Frontal cortex (tissue), 4 donors: Measurements from ENCODE around the gene INPP5B. TPM values are rescaled to one million over a fixed set of nuclear protein-coding genes. Genes with fewer than 3 reads are reported as not detected.
"Not testable (repeated sequence)": the region's sequence is repeated elsewhere in the genome, so short reads cannot be mapped to it uniquely, and the experiment has no call there.

Experiments
- DNase-seq, 2 donors: peaks; one replicate each; pipeline ENCODE4 v3.0.0; 2012; ENCODE audit warnings: low spot score in 2 of 2
- FAIRE-seq: peaks from 2 replicates; lab custom pipeline; 2012; peaks lifted over from hg19 to GRCh38; lab: Jason Lieb, UNC
- total RNA-seq: library from RNA; depleted of rRNA; stranded (reverse); fragments of >200 nt; gene quantifications from one replicate; pipeline ENCODE4 v1.2.3, GENCODE V29; 2014
- donor health status: control.
- donor health status: control.
- donor health status: control.

INPP5B gene
- total RNA-seq, 1 donor from 2014 or later = 13.9 TPM

DNA sequence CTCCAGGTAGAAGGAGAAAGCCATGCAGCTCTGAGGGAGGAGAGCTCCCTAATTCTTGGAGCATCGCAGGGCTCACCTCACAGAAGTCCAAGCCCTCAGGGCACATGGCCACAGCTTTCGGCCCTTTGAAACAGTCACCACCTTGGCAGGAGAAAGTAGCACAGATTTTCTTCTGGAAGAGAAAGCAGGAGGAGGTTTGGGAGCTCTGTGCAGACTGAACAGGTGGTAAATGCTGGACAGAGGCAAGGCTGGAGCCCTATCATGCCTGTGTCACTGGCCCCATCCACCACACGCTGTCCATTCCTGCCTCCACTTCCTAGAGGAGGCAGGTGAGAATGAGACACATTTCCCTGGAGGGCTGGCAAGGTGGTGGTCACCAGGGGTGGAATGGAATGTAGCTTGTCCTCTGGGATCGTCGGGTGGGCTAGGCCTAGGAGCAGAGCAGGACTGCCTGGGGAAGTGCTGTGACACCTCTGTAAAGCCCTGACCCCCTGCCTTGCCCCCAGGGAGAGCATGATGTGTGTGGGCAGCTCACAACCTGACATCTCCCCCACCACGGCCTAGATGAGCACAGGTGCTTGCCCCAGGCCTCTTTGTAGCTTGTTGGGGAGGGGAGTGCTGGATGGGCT lies 2.8 kb upstream of the INPP5B start:
- DNase-seq (no peak), FAIRE-seq (no peak)

DNA sequence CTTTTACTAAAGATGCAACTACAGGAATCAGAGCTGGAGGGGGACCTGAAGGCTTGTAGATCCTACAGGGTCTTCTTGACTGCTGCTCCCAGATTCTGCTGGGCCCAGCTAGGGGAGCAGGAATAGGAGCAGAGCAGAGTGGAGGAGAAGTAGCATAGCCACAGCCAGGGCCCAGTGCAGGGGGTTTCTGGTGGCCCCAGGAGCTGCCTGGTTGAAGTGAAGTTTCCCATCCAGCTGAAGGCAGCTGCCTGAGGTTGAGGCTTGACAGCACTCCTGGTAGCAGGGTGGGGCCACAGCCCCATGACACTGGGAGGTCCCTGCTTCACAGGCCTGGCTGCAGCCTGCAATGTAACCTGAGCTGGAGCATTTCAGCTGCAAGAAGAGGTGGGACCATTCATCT lies 2.0 kb upstream of the INPP5B start:
- FAIRE-seq (no peak), DNase-seq (no peak)

- DNase-seq (no peak), FAIRE-seq (no peak)
These were observed 1.3 kb upstream of the INPP5B start for GRCh38 chr1:37948166-37948565.

- DNase-seq (no peak), FAIRE-seq (no peak)
These were observed 511 bp upstream of the INPP5B start for GRCh38 chr1:37947364-37947763.

GRCh38 chr1:37945743-37946702 lies 830 bp downstream of the INPP5B start:
- peak; percentile 32 to 78 for DNase-seq

GRCh38 chr1:37945251-37945650 lies 1.6 kb downstream of the INPP5B start:
- FAIRE-seq = no peak
- no peak for DNase-seq

More at GRCh38 chr1:37945743-37946702, 830 bp downstream of the INPP5B start:
- FAIRE-seq = no peak

DNA sequence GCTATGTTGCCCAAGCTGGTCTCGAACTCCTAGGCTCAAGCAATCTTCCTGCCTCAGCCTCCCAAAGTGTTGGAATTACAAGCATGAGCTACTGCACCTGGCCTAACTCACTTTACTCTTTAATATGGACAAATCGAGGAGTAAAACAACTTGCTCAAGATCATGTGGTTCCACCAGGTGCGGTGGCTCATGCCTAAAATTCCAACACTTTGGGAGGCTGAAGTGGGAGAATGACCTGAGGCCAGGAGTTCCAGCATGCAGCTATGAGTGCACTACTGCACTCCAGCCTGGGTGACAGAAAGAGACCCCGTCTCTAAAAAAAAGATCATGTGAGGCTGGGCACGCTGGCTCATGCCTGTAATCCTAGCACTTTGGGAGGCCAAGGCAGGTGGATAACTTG lies 2.0 kb downstream of the INPP5B start:
- DNase-seq (no peak), FAIRE-seq (no peak)

DNA sequence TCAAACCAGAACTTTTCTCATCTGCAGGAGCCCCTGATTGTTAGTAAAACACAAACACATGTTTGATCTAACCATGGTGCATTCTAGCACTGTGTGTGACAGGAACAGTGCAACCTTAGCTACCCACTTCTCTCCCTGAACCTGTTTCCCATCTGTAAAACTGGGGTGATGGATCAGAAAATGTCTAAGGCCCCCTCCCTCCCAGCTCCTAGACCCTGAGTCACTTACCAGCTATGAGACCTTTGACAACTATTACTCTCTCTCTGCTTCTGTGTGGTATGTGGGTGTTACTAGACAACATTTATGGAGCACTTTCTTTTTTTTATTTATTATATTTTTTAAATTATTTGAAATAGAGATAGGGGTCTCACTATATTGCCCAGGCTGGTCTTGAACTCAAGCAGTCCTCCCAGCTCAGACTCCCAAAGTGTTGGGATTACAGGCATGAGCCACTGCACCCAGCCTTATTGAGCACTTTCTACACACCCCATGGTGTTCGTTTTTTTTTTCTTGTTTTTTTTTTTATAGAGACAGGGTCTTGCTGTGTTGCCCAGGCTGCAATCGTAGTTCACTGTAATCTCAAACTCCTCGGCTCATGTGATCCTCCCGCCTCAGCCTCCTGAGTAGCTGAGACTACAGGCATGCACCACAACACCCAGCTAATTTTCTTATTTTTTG lies 2.6 kb downstream of the INPP5B start:
- no peak for FAIRE-seq
- no peak for DNase-seq

- no peak for FAIRE-seq
- no peak for DNase-seq
These were observed 6.4 kb downstream of the INPP5B start for GRCh38 chr1:37940299-37940947.

DNA sequence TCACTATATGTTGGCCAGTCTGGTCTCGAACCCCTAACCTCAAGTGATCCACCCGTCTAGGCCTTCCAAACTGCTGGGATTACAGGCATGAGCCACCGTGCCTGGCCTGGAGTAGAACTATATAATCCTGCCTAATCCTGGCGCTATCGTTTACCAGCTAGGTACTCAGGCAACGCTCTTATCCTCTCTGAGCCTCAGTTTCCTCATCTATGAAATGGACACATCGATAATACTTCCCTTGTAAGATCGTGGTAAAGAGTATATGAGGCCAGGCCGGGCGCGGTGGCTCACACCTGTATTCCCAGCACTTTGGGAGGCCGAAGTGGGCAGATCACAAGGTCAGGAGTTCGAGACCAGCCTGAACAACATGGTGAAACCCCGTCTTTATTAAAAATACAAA lies 10.1 kb downstream of the INPP5B start:
- not testable (repeated sequence) for FAIRE-seq, DNase-seq

DNA sequence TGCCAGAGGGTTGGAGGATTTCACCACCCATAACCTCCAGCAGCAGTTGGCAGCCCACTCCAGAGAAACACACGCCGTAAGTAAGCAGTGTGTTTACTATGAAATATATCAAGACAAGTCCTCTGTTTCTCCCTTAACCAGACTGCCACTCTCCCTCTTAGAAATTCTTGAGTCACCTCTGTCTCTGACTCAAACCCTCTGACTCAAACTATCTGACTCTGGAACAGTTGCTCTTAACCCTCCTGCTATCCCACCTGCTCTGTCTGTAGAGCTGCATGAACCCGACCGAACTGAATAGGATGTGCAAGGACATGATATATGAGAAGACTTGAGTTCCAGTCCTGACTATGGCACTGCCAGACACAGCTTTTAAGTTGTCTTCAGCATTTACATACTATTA lies 14.1 kb downstream of the INPP5B start:
- FAIRE-seq (no peak), DNase-seq (no peak)

- FAIRE-seq (no peak), DNase-seq (peak; percentile 86 to 96)
These were observed 15.3 kb downstream of the INPP5B start for GRCh38 chr1:37931361-37932158.

GRCh38 chr1:37931102-37931360 lies 15.8 kb downstream of the INPP5B start:
- no peak for DNase-seq
- FAIRE-seq = no peak

GRCh38 chr1:37930246-37931101 lies 16.4 kb downstream of the INPP5B start:
- no peak for DNase-seq
- no peak for FAIRE-seq

GRCh38 chr1:37926038-37926924 lies 20.6 kb downstream of the INPP5B start:
- no peak for FAIRE-seq

GRCh38 chr1:37925316-37925715 lies 21.5 kb downstream of the INPP5B start:
- no peak for DNase-seq
- no peak for FAIRE-seq

More at GRCh38 chr1:37926038-37926924, 20.6 kb downstream of the INPP5B start:
- no peak for DNase-seq

- DNase-seq = no peak
- no peak for FAIRE-seq
These were observed 23.3 kb downstream of the INPP5B start for GRCh38 chr1:37923551-37923889.
